ENCODE data around the gene FREY1.

FREY1 gene

GRCh38 chr11:45933131-45933831 lies 26.2 kb upstream of the FREY1 start:
- TF ChIP-seq TAF1 (IDR thresholded peaks at IDR 0.05; ENCODE audit: borderline replicate concordance, insufficient read depth, low read length) (no peak), REST (IDR thresholded peaks at IDR 0.05; ENCODE audit: insufficient read depth in 1 of 2, low read depth in 2 of 2, low read length in 2 of 2) (no peak), SIN3A (IDR thresholded peaks at IDR 0.05; ENCODE audit: borderline replicate concordance, insufficient read depth, low read length) (no peak), FOXP2 (optimal IDR thresholded peaks at IDR 0.05; ENCODE audit: borderline replicate concordance, extremely low read depth, extremely low read length, insufficient read depth) (no peak), POLR2AphosphoS5 (IDR thresholded peaks at IDR 0.05; ENCODE audit: low read depth, low read length) (no peak)

DNA sequence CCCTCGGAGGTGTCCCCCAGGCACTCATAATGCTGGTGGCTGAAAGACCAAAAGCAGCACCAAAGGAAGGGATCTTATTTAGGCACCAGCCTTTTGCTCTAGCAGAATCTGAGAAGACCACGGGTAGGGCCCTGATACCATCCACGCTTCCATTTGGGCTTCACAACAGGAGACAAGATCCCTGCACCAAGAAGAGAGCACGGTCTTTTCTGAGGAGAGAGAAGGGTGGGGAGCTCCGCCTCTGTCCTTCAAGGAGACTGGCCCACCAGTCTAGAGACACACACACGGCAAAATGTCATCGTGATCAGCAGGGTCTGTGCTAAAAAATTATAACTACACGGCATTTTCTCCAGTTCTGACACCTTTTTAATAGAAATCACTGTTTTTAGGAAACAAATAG lies 25.1 kb upstream of the FREY1 start:
- TF ChIP-seq POLR2AphosphoS5 (IDR thresholded peaks at IDR 0.05; ENCODE audit: low read depth, low read length) (no peak), FOXP2 (optimal IDR thresholded peaks at IDR 0.05; ENCODE audit: borderline replicate concordance, extremely low read depth, extremely low read length, insufficient read depth) (no peak), SIN3A (IDR thresholded peaks at IDR 0.05; ENCODE audit: borderline replicate concordance, insufficient read depth, low read length) (no peak), TAF1 (IDR thresholded peaks at IDR 0.05; ENCODE audit: borderline replicate concordance, insufficient read depth, low read length) (no peak), REST (IDR thresholded peaks at IDR 0.05; ENCODE audit: insufficient read depth in 1 of 2, low read depth in 2 of 2, low read length in 2 of 2) (no peak)

- no peak for TF ChIP-seq POLR2AphosphoS5 (IDR thresholded peaks at IDR 0.05; ENCODE audit: low read depth, low read length)
- TF ChIP-seq FOXP2 (optimal IDR thresholded peaks at IDR 0.05; ENCODE audit: borderline replicate concordance, extremely low read depth, extremely low read length, insufficient read depth), result no peak
- no peak for TF ChIP-seq REST (IDR thresholded peaks at IDR 0.05; ENCODE audit: insufficient read depth in 1 of 2, low read depth in 2 of 2, low read length in 2 of 2)
- TF ChIP-seq TAF1 (IDR thresholded peaks at IDR 0.05; ENCODE audit: borderline replicate concordance, insufficient read depth, low read length), result no peak
Observed at GRCh38 chr11:45931739-45932138, 24.7 kb upstream of the FREY1 start.

DNA sequence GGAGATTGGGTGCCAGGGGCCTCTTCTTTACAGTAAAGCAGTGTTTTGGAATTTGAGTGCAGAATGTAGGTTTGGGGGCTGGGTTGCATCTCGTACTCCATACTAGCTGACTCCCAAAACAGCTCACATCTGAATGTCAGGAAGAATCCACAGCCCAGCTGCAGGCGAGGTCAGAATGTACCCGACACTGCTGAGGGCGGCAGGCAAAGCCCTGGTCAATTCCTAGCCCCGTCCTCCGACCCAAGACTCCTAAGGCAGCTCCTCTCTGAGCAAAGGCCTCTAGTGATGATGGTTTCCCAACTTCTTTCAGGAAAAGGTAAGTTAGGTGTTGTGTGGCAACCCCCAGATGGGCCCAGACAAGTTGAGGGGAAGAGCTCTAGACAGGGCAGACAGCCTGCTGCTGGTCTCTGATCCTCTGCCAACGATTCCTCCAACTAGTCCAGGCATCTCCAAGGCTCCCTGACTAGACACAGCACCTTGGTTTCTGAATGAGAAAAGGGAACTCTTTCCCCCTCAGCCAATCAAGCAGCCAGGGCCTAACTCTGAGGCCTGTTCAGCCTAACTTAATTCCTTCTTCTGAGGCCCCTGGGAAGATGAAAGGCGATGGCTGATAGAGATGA lies 24.0 kb upstream of the FREY1 start:
- no peak for TF ChIP-seq POLR2AphosphoS5 (IDR thresholded peaks at IDR 0.05; ENCODE audit: low read depth, low read length)
- no peak for TF ChIP-seq SIN3A (IDR thresholded peaks at IDR 0.05; ENCODE audit: borderline replicate concordance, insufficient read depth, low read length)
- TF ChIP-seq TAF1 (IDR thresholded peaks at IDR 0.05; ENCODE audit: borderline replicate concordance, insufficient read depth, low read length), result no peak
- no peak for TF ChIP-seq FOXP2 (optimal IDR thresholded peaks at IDR 0.05; ENCODE audit: borderline replicate concordance, extremely low read depth, extremely low read length, insufficient read depth)
- TF ChIP-seq REST (IDR thresholded peaks at IDR 0.05; ENCODE audit: insufficient read depth in 1 of 2, low read depth in 2 of 2, low read length in 2 of 2), result no peak
